ENCODE data around the gene RNF207.
A peak's percentile ranks its signal among the peaks of the same experiment; 100 is the strongest.

Gene RNF207

DNA sequence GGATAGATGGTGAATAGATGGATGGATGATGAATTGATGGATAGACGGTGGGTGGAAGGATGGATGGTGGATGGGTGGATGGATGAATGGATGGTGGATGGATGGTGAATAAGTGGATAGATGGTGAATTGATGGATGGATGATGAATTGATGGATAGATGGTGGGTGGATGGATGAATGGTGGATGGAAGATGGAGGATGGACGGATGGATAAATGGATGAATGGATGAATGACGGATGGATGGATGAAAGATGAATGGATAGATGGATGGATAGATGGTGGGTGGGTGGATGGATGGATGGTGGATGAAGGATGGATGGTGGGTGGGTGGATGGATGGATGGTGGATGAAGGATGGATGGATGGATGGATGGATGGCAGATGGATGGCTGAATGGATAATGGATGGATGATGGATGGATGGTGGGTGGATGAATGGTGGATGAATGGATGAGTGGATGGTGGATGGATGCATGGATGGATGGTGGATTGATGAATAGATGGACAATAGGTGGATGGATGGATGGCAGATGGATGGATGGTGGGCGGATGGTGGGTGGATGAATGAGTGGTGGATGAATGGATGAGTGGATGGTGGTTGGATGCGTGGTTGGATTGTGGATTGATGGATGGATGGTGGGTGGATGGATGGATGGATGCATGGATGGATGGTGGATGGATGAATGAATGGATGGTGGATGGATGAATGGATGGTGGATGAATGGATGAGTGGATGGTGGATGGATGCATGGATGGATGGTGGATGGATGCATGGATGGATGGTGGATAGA, 31.1 kb upstream of the RNF207 start:
- no peak for FAIRE-seq

DNA sequence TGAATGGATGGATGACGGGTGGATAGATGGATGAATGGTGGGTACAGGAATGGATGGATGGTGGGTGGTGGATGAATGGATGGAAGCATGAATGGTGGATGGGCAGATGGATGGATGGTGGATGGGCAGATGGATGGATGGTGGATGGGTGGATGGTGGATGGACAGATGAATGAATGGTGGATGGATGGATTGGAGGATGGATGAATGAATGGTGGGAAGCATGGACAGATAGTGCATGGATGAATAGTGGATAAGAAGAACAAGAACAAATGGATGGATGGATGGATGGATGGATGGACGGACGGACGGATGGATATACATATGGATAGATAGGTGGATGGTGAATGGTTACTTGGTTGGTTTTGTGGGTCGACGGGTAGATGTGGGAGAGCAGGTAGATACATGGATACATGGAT, 30.5 kb upstream of the RNF207 start:
- FAIRE-seq = no peak

DNA sequence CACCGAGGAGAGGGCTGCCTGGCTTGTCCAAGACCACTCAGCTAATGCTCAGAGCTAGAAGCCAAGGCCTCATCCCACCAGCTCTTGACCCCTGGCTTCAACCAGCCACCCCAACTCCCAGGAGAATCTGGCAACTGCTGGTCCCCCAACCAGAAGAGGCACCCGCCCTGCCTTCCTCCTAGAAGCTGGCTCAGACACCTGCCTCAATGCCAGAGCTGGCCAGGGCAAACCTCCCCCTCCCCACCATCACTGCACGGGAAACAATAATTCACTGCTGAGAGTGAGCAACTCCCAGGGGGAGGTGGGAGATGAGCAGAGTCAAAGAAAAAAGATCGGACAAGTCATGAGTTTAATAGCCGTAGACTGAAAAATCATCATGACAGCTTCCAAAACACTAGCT, 29.1 kb upstream of the RNF207 start:
- no peak for FAIRE-seq

DNA sequence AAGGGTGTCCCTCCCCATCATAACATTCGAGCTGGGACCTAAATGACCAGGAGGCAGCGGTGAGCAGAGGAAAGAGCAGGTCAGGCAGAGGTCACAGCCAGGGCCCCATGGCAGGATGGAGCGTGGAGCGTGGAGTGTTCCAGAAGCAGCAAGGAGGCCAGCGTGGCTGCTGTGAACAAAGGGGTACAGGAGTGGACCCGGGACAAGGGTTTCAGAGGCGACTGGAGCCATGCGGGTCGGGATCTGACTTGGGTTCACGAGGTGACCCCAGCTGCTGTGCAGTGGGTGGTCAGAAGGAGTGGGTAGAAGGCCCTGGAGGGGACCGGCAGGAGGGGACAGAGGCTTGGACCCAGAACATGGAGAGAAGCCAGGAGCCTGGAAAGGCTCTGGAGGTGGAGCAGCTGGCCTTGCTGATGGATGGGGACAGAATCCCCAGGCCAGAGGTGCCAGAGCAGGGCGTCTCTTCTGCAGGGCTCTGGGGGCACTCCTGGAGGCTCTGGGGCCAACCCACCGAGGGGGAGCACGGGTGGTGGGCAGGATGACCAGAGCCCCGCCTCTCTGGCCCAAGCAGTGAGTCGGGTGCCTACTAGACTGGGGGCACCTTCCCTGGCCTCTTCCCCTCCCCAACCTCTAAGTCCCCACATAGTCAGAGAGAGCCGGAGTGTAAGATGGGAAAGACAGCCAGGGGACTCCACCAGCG, 28.1 kb upstream of the RNF207 start:
- no peak for FAIRE-seq

- FAIRE-seq = no peak
Observed at GRCh38 chr1:6178751-6179563, 27.0 kb upstream of the RNF207 start.

- no peak for FAIRE-seq
Observed at GRCh38 chr1:6179564-6180175, 26.2 kb upstream of the RNF207 start.

- FAIRE-seq = no peak
Observed at GRCh38 chr1:6180268-6180706, 25.6 kb upstream of the RNF207 start, which contains the start of gene CHD5. Gene CHD5, minus strand, starts transcription at chr1:6180321. Its CDS starts 298 bp downstream, at chr1:6180023.

- FAIRE-seq = peak; percentile 17
Observed at GRCh38 chr1:6180707-6181311, 25.1 kb upstream of the RNF207 start.

DNA sequence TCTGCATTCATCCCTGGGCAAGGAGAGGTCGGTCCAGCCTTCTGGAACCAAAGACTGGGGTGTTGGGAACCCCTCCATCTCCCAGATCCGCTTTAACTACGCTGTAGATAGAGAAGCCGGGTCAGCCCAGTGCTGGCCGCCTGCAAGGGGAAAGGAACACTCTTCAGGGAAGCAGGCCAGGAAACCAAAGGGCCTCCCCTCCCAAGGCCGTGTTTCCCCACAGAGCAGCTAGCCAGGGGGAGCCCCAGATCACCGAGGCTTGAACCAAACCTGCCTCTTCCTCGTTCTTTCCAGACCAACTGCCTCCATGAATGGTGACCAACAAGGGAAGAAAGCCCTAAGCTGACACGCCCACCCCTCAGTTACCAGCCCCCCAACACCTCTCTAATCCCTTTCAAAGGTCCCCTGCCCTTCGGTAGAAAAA, 24.6 kb upstream of the RNF207 start:
- peak; percentile 95 for FAIRE-seq

- peak; percentile 30 for FAIRE-seq
Observed at GRCh38 chr1:6183520-6183989, 22.4 kb upstream of the RNF207 start.

- FAIRE-seq = no peak
Observed at GRCh38 chr1:6184083-6184783, 21.7 kb upstream of the RNF207 start.

DNA sequence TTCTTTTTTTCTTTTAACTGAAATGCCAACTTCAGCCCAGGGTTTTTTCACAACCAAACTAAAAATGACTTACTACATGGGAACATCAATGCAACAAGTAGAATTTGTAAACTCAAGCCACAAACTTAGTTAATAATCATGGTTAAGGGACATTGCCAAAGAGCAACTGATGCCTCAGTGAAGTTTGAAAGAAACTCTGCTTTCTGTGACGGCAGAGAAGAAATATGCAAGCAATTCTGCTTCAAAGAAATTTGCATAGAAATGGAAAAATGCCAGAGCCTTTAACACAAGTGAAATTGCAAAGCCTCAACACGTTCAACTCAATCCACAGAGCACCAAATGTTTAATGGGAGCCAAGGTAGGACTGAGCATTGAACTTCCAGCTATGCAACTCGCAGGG, 20.8 kb upstream of the RNF207 start:
- FAIRE-seq = peak; percentile 88

DNA sequence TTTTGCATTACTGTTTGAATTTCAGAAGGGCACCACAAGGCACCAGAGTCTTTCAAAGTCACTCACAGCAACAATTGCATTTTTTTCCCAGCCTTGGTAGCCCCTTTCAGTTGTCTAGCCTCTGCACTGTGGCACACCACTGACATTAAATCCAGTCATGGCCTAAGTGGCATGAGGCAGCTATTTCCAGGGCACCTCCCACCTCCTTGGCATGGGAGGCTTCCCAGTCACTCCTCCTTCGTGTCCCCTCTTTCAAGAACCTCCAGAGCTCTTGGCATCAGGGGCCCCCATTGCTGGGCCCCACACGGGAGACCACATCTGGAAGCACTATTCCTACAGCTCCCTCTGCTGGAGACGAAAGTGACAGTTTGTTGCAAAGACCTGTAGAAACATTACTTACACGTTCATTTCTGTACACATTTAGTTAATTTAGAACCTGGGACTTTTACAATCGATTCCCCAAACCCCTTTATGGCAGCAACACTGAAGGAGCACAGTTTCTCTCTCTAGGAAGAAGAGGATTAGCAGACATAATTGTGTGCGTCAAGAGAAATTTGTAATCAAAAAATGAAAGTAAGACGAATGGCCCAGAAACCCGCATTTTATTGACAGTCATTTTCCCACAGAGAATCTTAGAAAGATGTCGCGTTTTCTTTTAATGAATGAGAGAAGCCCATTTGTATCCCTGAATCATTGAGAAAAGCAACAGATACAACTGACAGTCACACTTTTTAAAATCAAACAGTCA, 20.1 kb upstream of the RNF207 start:
- peak; percentile 84 for FAIRE-seq

- no peak for FAIRE-seq
Observed at GRCh38 chr1:6188466-6188865, 17.5 kb upstream of the RNF207 start.

DNA sequence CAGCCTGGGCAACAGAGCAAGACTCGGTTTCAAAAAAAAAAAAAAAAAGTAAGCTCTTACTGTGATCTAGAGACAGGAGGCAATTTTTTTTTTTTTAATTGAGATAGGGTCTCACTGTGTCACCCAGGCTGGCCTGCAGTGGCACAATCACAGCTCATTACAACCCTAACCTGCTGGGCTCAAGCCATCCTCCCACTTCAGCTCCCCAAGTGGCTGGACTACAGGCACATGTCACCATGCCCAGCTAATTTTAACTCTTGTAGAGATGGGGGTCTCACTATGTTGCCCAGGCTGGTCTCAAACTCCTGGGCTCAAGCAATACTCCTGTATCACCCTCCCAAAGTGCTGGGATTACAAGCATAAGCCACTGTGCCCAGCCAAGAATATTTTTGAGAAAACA, 14.0 kb upstream of the RNF207 start:
- FAIRE-seq = no peak

DNA sequence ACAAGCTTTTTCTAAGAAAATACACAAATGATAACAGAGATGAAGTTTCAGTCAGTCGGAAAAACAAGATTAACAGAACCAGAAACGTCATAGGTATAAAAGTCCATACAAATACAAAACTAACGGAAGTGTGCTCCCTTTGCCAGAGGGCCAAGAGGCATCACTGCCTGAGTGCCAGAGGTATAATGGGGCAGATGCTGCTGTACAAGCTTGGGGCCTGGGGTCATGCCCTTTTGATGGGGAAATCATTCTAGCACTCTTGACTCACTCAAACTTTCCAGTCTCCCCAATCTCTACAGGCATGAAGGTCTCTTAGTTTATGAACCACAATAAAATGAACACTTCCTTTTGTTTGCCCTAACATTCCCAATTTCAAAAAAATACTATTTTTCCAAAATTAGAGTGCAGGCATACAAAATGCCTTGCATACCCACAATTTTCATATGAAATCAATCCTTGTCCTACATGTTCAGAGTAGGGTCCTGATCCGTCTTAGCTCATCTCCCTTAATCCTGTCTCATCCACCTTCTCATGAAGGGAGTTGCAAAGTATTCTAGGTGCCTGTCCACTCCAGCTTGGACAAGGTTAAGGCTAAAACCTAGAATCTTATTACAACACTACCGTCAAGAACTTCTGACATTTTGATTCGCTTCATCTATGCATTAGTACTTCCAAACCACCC, 8.0 kb upstream of the RNF207 start:
- FAIRE-seq = no peak

- no peak for FAIRE-seq
Observed at GRCh38 chr1:6198646-6199297, 7.1 kb upstream of the RNF207 start.

GRCh38 chr1:6199298-6200187, 6.4 kb upstream of the RNF207 start, which contains the start of gene RPL22:
Gene RPL22, minus strand, starts transcription at chr1:6199595. Its CDS starts 22 bp downstream, at chr1:6199573.
- FAIRE-seq = peak; percentile 97
